HepG2 (cell line): ENCODE data around the gene AEN. TPM values are rescaled to one million over a fixed set of nuclear protein-coding genes. Genes with fewer than 3 reads are reported as not detected.
A peak's percentile ranks its signal among the peaks of the same experiment; 100 is the strongest.

Source experiments
- ATF7 ChIP-seq, 2 experiments: fragments of 450-650 bp in 1 of 2; sonication (generic) in 1 of 2; formaldehyde crosslinking in 1 of 2; IDR thresholded peaks; 2 replicates each; pipeline versions ENCODE4 v1.4.0 to v1.6.1; 2016 to 2020; ENCODE audit warnings: antibody characterized with exemption in 1 of 2, mild to moderate bottlenecking in 1 of 2, missing genetic modification reagents in 1 of 2
- ATRX ChIP-seq: sonication (generic); formaldehyde crosslinking; IDR thresholded peaks from 2 replicates; pipeline ENCODE4 v1.4.0; 2020; ENCODE audit warnings: missing genetic modification reagents, borderline replicate concordance
- MTF1 ChIP-seq: sonication (generic); formaldehyde crosslinking; IDR thresholded peaks from 2 replicates; pipeline ENCODE4 v1.5.0; 2020; ENCODE audit warnings: missing genetic modification reagents
- MYC ChIP-seq: sonication (generic); formaldehyde crosslinking; IDR thresholded peaks from 2 replicates; pipeline ENCODE4 v1.9.0; 2021; ENCODE audit warnings: missing genetic modification reagents, borderline replicate concordance
- NFYB ChIP-seq: sonication (generic); formaldehyde crosslinking; IDR thresholded peaks from 2 replicates; pipeline ENCODE4 v1.4.0; 2020; ENCODE audit warnings: missing genetic modification reagents
- RBM39 ChIP-seq: fragments of 200-400 bp; formaldehyde crosslinking; IDR thresholded peaks from one replicate; pipeline ENCODE4 v1.6.1; 2018; ENCODE audit warnings: antibody characterized with exemption, mild to moderate bottlenecking, low read depth, low read length; ENCODE audit not compliant: poor library complexity, severe bottlenecking
- TFE3 ChIP-seq: IDR thresholded peaks from 2 replicates; pipeline ENCODE4 v1.6.1; 2016
- ZNF101 ChIP-seq: sonication (generic); formaldehyde crosslinking; IDR thresholded peaks from 2 replicates; pipeline ENCODE4 v1.4.0; 2020; ENCODE audit warnings: mild to moderate bottlenecking, low read depth, missing genetic modification reagents, borderline replicate concordance
- ZNF614 ChIP-seq: IDR thresholded peaks from 2 replicates; pipeline ENCODE4 v1.6.1; 2018; ENCODE audit warnings: missing biosample characterization, missing genetic modification reagents, inconsistent platforms, borderline replicate concordance
- ZNF782 ChIP-seq: sonication (generic); formaldehyde crosslinking; IDR thresholded peaks from 2 replicates; pipeline ENCODE4 v1.4.0; 2020; ENCODE audit warnings: missing genetic modification reagents, mild to moderate bottlenecking, borderline replicate concordance
- ZNF879 ChIP-seq: sonication (generic); formaldehyde crosslinking; IDR thresholded peaks from 2 replicates; pipeline ENCODE4 v1.8.1; 2023; ENCODE audit warnings: missing genetic modification reagents
- polyA plus RNA-seq, 8 experiments: library from polyadenylated mRNA; depleted of rRNA in 3 of 8; stranded (reverse) in 7 of 8; unstranded in 1 of 8; fragments of >200 nt; fragmentation: Illumina TruSeq in 4 of 8; extraction: Trizol in 4 of 8; gene quantifications; 2 replicates each; pipeline versions ENCODE4 v1.2.1 to v1.2.3, GENCODE V29; 2011 to 2016; ENCODE audit warnings: low read depth in 4 of 8, missing spikeins in 1 of 8, mixed read lengths in 1 of 8; ENCODE audit not compliant: insufficient read depth in 1 of 8
- total RNA-seq, 5 experiments: library from RNA; depleted of rRNA; stranded (reverse); fragments of >200 nt; fragmentation: Illumina TruSeq; extraction: Trizol; gene quantifications; 2 replicates each; pipeline ENCODE4 v1.2.3, GENCODE V29; 2016; ENCODE audit warnings: low read depth in 1 of 5
- TF ChIP-seq, protein P1 (sequence below): sonication (generic); formaldehyde crosslinking; IDR thresholded peaks from 2 replicates; pipeline ENCODE4 v1.4.0; 2020; ENCODE audit warnings: missing genetic modification reagents, borderline replicate concordance
- TF ChIP-seq, protein P2 (sequence below): sonication (generic); formaldehyde crosslinking; IDR thresholded peaks from 2 replicates; pipeline ENCODE4 v1.4.0; 2020; ENCODE audit warnings: mild to moderate bottlenecking, low read depth, missing genetic modification reagents
- TF ChIP-seq, protein P3 (sequence below): sonication (generic); formaldehyde crosslinking; conservative IDR thresholded peaks from 2 replicates; pipeline ENCODE4 v1.4.0; 2020; ENCODE audit warnings: mild to moderate bottlenecking, missing genetic modification reagents, moderate library complexity

Gene AEN
- total and polyA plus RNA-seq, 2 of the 13 experiments (the other 11 are each of a cell fraction or from before 2014, with no cell fraction given): 51.3 to 118 TPM

GRCh38 chr15:88620995-88621772 lies at the start of gene AEN (continued):
- TF ChIP-seq TFE3 (peak; percentile 58), MYC (CRISPR knock-in tag) (peak; percentile 100), ZNF782 (CRISPR knock-in tag) (no peak), RBM39 (peak; percentile 80), NFYB (peak; percentile 95), ZNF614 (CRISPR knock-in tag) (no peak), ZNF101 (CRISPR knock-in tag) (no peak), MTF1 (0 out of 2 replicates have a peak, but pooled peaks have one; percentile 27), ZNF879 (CRISPR knock-in tag) (no peak; the same call in 1 of the 2 replicates), ATRX (CRISPR knock-in tag) (no peak), ATF7 (IDR thresholded peaks at IDR 0.05) (no peak), ATF7 (CRISPR knock-in tag; IDR thresholded peaks at IDR 0.05) (no peak)
- TF ChIP-seq, protein P1, sequence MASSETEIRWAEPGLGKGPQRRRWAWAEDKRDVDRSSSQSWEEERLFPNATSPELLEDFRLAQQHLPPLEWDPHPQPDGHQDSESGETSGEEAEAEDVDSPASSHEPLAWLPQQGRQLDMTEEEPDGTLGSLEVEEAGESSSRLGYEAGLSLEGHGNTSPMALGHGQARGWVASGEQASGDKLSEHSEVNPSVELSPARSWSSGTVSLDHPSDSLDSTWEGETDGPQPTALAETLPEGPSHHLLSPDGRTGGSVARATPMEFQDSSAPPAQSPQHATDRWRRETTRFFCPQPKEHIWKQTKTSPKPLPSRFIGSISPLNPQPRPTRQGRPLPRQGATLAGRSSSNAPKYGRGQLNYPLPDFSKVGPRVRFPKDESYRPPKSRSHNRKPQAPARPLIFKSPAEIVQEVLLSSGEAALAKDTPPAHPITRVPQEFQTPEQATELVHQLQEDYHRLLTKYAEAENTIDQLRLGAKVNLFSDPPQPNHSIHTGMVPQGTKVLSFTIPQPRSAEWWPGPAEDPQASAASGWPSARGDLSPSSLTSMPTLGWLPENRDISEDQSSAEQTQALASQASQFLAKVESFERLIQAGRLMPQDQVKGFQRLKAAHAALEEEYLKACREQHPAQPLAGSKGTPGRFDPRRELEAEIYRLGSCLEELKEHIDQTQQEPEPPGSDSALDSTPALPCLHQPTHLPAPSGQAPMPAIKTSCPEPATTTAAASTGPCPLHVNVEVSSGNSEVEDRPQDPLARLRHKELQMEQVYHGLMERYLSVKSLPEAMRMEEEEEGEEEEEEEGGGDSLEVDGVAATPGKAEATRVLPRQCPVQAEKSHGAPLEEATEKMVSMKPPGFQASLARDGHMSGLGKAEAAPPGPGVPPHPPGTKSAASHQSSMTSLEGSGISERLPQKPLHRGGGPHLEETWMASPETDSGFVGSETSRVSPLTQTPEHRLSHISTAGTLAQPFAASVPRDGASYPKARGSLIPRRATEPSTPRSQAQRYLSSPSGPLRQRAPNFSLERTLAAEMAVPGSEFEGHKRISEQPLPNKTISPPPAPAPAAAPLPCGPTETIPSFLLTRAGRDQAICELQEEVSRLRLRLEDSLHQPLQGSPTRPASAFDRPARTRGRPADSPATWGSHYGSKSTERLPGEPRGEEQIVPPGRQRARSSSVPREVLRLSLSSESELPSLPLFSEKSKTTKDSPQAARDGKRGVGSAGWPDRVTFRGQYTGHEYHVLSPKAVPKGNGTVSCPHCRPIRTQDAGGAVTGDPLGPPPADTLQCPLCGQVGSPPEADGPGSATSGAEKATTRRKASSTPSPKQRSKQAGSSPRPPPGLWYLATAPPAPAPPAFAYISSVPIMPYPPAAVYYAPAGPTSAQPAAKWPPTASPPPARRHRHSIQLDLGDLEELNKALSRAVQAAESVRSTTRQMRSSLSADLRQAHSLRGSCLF (CRISPR knock-in tag): peak; percentile 68; the same call in 1 of the 2 replicates
- TF ChIP-seq, protein P2, sequence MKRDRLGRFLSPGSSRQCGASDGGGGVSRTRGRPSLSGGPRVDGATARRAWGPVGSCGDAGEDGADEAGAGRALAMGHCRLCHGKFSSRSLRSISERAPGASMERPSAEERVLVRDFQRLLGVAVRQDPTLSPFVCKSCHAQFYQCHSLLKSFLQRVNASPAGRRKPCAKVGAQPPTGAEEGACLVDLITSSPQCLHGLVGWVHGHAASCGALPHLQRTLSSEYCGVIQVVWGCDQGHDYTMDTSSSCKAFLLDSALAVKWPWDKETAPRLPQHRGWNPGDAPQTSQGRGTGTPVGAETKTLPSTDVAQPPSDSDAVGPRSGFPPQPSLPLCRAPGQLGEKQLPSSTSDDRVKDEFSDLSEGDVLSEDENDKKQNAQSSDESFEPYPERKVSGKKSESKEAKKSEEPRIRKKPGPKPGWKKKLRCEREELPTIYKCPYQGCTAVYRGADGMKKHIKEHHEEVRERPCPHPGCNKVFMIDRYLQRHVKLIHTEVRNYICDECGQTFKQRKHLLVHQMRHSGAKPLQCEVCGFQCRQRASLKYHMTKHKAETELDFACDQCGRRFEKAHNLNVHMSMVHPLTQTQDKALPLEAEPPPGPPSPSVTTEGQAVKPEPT: no peak
- TF ChIP-seq, protein P3, sequence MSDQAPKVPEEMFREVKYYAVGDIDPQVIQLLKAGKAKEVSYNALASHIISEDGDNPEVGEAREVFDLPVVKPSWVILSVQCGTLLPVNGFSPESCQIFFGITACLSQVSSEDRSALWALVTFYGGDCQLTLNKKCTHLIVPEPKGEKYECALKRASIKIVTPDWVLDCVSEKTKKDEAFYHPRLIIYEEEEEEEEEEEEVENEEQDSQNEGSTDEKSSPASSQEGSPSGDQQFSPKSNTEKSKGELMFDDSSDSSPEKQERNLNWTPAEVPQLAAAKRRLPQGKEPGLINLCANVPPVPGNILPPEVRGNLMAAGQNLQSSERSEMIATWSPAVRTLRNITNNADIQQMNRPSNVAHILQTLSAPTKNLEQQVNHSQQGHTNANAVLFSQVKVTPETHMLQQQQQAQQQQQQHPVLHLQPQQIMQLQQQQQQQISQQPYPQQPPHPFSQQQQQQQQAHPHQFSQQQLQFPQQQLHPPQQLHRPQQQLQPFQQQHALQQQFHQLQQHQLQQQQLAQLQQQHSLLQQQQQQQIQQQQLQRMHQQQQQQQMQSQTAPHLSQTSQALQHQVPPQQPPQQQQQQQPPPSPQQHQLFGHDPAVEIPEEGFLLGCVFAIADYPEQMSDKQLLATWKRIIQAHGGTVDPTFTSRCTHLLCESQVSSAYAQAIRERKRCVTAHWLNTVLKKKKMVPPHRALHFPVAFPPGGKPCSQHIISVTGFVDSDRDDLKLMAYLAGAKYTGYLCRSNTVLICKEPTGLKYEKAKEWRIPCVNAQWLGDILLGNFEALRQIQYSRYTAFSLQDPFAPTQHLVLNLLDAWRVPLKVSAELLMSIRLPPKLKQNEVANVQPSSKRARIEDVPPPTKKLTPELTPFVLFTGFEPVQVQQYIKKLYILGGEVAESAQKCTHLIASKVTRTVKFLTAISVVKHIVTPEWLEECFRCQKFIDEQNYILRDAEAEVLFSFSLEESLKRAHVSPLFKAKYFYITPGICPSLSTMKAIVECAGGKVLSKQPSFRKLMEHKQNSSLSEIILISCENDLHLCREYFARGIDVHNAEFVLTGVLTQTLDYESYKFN (CRISPR knock-in tag): 0 out of 2 replicates have a peak, but pooled peaks have one; percentile 14
